Epithelial cell of esophagus (primary cell): ENCODE data around the gene NPPC.

Experiments
- DNase-seq: peaks from one replicate; pipeline ENCODE4 v3.0.0; 2010; ENCODE audit warnings: low read depth
- H3K4me3 ChIP-seq: 2 replicates; pipeline ENCODE4 v1.5.1; 2011; ENCODE audit warnings: mild to moderate bottlenecking, low read length, control low read depth
- TF ChIP-seq, protein P1 (sequence below): IDR thresholded peaks from 2 replicates; pipeline ENCODE4 v1.5.1; 2011; ENCODE audit warnings: low read depth, mild to moderate bottlenecking, low read length, control low read depth, inconsistent platforms; ENCODE audit not compliant: insufficient read depth; ENCODE audit errors: missing control alignments

Gene NPPC, protein sequence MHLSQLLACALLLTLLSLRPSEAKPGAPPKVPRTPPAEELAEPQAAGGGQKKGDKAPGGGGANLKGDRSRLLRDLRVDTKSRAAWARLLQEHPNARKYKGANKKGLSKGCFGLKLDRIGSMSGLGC

DNA sequence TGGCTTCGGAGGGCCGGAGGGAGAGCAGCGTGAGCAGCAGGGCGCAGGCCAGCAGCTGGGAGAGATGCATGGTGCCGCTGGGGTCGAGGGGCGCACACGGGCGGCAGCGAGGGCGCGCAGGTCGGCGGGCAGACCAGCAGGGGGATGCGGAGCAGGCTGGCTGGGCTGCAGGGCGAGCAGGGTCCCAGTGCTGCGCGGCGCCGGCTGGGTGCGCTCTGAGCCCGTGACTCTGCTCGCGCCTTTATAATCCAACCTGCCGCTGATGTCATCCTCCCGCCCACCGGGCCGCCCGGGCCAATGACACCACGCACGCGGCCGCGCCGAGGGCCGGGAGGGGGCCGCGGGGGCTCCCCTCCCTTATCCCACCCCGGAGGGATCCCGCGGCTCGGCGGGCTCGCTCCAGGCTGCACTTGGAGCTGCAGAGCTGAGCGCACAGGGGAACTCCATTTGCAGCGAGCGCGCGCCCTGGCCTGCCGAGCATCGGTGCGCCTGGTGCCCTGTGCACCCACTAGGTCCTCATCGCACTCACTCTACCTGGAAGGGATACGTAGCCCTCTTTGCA lies at the start of gene NPPC:
Gene NPPC (minus strand): TSS at position 217 of the 562 bp plus-strand sequence. CDS start 147 bp downstream, at position 70.
- DNase-seq = peak; percentile 73
- TF ChIP-seq, protein P1, sequence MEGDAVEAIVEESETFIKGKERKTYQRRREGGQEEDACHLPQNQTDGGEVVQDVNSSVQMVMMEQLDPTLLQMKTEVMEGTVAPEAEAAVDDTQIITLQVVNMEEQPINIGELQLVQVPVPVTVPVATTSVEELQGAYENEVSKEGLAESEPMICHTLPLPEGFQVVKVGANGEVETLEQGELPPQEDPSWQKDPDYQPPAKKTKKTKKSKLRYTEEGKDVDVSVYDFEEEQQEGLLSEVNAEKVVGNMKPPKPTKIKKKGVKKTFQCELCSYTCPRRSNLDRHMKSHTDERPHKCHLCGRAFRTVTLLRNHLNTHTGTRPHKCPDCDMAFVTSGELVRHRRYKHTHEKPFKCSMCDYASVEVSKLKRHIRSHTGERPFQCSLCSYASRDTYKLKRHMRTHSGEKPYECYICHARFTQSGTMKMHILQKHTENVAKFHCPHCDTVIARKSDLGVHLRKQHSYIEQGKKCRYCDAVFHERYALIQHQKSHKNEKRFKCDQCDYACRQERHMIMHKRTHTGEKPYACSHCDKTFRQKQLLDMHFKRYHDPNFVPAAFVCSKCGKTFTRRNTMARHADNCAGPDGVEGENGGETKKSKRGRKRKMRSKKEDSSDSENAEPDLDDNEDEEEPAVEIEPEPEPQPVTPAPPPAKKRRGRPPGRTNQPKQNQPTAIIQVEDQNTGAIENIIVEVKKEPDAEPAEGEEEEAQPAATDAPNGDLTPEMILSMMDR = no peak
- H3K4me3 ChIP-seq = peak within 1 kb of the TSS; percentile 37

DNA sequence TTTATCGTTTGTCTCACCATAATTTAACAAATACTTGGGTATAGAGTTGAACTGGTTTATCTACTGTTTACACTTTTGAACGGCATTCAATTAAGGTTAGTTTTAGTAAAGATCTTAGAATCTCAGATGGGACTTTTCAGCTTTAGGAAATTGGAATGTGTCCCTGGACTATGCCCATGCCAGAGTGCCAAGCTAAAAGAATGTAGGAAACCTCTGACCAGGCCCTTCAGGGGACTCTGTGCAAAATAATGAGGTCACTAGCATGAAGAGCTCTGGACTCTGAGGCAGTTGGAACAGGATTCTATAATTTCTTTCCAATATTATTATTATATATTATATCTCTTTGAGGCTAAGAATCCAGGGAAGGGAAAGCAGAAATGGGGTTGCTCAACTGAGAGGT lies 48.8 kb upstream of the NPPC start:
- TF ChIP-seq, protein P1 = no peak
- DNase-seq = no peak
- H3K4me3 ChIP-seq = no peak overlapping the region

DNA sequence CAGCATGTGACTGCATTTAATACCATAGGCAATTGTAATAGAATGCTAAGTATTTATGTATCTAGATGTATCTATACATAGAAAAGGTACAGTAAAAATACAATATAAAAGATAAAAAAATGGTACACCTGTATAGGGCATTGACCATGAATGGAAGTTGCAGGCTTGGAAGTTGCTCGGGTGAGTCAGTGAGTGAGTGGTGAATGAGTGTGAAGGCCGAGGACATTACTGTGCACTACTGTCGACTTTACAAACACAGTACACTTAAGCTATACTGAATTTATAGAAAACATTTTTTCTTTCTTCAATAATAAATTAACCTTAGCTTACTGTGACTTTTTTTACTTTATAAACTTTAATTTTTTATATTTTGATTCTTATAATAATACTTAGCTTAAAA lies 44.3 kb upstream of the NPPC start:
- TF ChIP-seq, protein P1 = no peak
- no peak overlapping the region for H3K4me3 ChIP-seq
- peak; percentile 64 for DNase-seq

DNA sequence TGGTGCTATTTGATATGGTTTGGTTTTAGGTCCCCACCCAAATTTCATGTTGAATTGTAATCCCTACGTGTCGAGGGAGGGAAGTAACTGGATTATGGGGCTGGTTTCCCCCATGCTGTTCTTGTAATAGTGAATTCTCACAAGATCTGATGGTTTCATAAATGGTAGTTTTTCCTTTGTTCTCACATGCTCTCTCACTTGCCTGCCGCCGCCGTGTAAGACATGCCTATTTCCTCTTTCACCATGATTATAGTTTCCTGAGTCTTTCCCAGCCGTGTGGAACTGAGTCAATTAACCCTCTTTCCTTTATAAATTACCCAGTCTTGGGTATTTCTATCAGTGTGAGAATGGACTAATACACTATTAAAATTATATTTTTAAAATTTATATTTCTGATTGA lies 42.6 kb upstream of the NPPC start:
- DNase-seq = no peak
- TF ChIP-seq, protein P1 = no peak
- no peak overlapping the region for H3K4me3 ChIP-seq

DNA sequence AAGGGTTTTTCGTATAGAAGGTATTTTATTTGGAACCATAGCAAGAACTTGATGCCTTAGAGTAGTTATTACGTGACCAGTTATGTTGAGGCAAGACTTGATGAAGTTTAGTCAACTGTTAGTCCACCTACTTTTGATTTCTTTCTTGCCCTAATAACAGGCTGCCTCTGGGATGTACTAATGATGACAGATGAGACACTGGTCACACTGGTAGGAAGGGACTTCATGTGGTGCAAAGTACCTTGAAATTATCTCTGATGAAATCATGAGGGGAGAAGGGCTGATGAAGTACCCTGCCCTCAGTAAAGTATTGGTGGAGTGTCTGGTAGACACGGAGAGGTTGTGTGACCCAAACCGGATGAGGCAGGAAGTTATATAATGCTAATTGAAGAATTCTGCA lies 40.7 kb upstream of the NPPC start:
- no peak overlapping the region for H3K4me3 ChIP-seq
- no peak for DNase-seq
- TF ChIP-seq, protein P1 = no peak

DNA sequence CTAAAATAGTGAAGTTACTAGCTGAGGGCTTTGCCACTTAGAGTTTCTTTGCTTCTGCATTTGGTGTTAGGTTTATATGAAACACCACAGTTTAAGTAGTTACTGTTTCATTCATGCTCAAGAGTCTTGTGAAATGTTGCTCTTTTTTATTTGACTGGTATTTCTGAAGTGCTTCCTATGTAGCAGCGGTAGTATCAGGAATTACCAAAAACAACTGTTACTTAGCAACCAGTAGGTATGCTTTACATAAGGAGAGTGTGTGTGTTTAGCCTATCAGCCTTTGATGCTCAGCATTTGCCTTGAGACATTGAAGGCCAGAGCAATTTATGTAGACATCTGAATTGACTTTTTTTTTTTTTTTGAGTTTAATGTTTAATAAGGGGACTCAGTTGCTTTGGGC lies 38.9 kb upstream of the NPPC start:
- no peak for DNase-seq
- TF ChIP-seq, protein P1 = no peak
- no peak overlapping the region for H3K4me3 ChIP-seq
